GM12878 (cell line): ENCODE results near the gene NCAPD3. TPM values are rescaled to one million over a fixed set of nuclear protein-coding genes. Genes with fewer than 3 reads are reported as not detected.

Experiments
- ATAC-seq: fragments of 200-7000 bp; cut with Tn5 transposase; 3 replicates; pipeline ENCODE4 v1.9.1; 2020; ENCODE audit warnings: mild to moderate bottlenecking, moderate library complexity
- BruUV-seq: library from RNA; stranded (reverse); fragments of 400-500 nt; replicated peaks from 2 replicates; lab custom pipeline; 2021; lab: Mats Ljungman, UMichigan
- CTCF ChIA-PET: fragments of 300-600 bp; sonication (Branson Sonifier 250); formaldehyde crosslinking; extraction: SDS; loops from one replicate; lab custom pipeline; 2021; ENCODE audit warnings: inconsistent platforms; lab: Yijun Ruan, JAX
- POLR2A ChIA-PET: fragments of 350-600 bp; formaldehyde crosslinking; extraction: SDS; loops from one replicate; lab custom pipeline; 2021; ENCODE audit warnings: inconsistent platforms; lab: Charles Lee
- RAD21 ChIA-PET: fragments of 300-600 bp; sonication (Branson Sonifier 250); formaldehyde crosslinking; loops from one replicate; lab custom pipeline; 2023; ENCODE audit warnings: antibody characterized with exemption; ENCODE audit not compliant: unreplicated experiment; lab: Charles Lee
- SMC1A ChIA-PET: fragments of 300-600 bp; sonication (Branson Sonifier 250); formaldehyde crosslinking; loops from one replicate; lab custom pipeline; 2023; ENCODE audit not compliant: unreplicated experiment, uncharacterized antibody; lab: Charles Lee
- DNase-seq: peaks from one replicate; pipeline ENCODE4 v3.0.0-alpha.2; 2011; ENCODE audit warnings: low read depth, low spot score
- FAIRE-seq: peaks from 3 replicates; lab custom pipeline; 2011; peaks lifted over from hg19 to GRCh38; lab: Jason Lieb, UNC
- H2AFZ ChIP-seq: 2 replicates; pipeline ENCODE4 v1.6.0; 2011; ENCODE audit warnings: low read depth, low read length, control low read depth; ENCODE audit not compliant: control insufficient read depth
- H3K27ac ChIP-seq: 2 replicates; pipeline ENCODE4 v1.5.1; 2011; ENCODE audit warnings: control low read depth; ENCODE audit not compliant: control insufficient read depth, insufficient read depth
- H3K27me3 ChIP-seq, 2 experiments: replicated peaks in 1 of 2; 2 replicates each; pipeline versions ENCODE4 v1.6.0 to v1.6.1; 2011; ENCODE audit warnings: low read length in 1 of 2; ENCODE audit not compliant: control insufficient read depth in 2 of 2, insufficient read depth in 2 of 2
- H3K36me3 ChIP-seq, 2 experiments: 2 replicates each; pipeline ENCODE4 v1.5.1; 2011; ENCODE audit warnings: low read length in 1 of 2; ENCODE audit not compliant: control insufficient read depth in 2 of 2, insufficient read depth in 2 of 2
- H3K4me1 ChIP-seq: 2 replicates; pipeline ENCODE4 v1.6.1; 2011; ENCODE audit warnings: mild to moderate bottlenecking, low read length, moderate library complexity, mixed read lengths; ENCODE audit not compliant: control insufficient read depth, insufficient read depth
- H3K4me2 ChIP-seq: 2 replicates; pipeline ENCODE4 v1.6.0; 2011; ENCODE audit warnings: control low read depth; ENCODE audit not compliant: control insufficient read depth, insufficient read depth
- H3K4me3 ChIP-seq: fragments of 200-600 bp; sonication (generic); 2 replicates; pipeline ENCODE4 v1.5.1; 2016
- H3K79me2 ChIP-seq: 2 replicates; pipeline ENCODE4 v1.6.0; 2011; ENCODE audit warnings: low read length; ENCODE audit not compliant: control insufficient read depth, insufficient read depth
- H3K9ac ChIP-seq: 2 replicates; pipeline ENCODE4 v1.8.0; 2011; ENCODE audit warnings: low read length, control low read depth, mixed read lengths; ENCODE audit not compliant: control insufficient read depth, insufficient read depth
- H3K9me3 ChIP-seq: replicated peaks from 3 replicates; pipeline ENCODE4 v1.5.1; 2011; ENCODE audit warnings: mild to moderate bottlenecking, low read length; ENCODE audit not compliant: control insufficient read depth, insufficient read depth
- H4K20me1 ChIP-seq: 2 replicates; pipeline ENCODE4 v1.6.0; 2011; ENCODE audit not compliant: control insufficient read depth, insufficient read depth
- ATF7 ChIP-seq: fragments of 450-650 bp; IDR thresholded peaks from 2 replicates; pipeline ENCODE4 v1.6.1; 2016; ENCODE audit warnings: low read depth, mild to moderate bottlenecking
- ESRRA ChIP-seq: IDR thresholded peaks from 2 replicates; pipeline ENCODE4 v1.6.1; 2012; ENCODE audit warnings: mild to moderate bottlenecking, low read length, improper control_type of control experiment
- HCFC1 ChIP-seq: fragments of 150-350 bp; IDR thresholded peaks from 2 replicates; pipeline ENCODE4 v1.6.1; 2014; ENCODE audit warnings: low read length
- IKZF2 ChIP-seq, 2 experiments: fragments of 450-650 bp; IDR thresholded peaks; 2 replicates each; pipeline ENCODE4 v1.6.1; 2017; ENCODE audit warnings: mild to moderate bottlenecking in 2 of 2, moderate library complexity in 2 of 2
- MYC ChIP-seq: IDR thresholded peaks from 2 replicates; pipeline ENCODE4 v1.6.1; 2011; ENCODE audit warnings: mild to moderate bottlenecking, low read length, moderate library complexity, inconsistent platforms; ENCODE audit not compliant: insufficient read depth, insufficient replicate concordance, insufficient read length, severe bottlenecking
- NBN ChIP-seq: fragments of 450-650 bp; IDR thresholded peaks from 2 replicates; pipeline ENCODE4 v1.6.1; 2016
- POLR2AphosphoS5 ChIP-seq: IDR thresholded peaks from 2 replicates; pipeline ENCODE4 v1.6.1; 2011; ENCODE audit warnings: mild to moderate bottlenecking, low read length, inconsistent platforms
- RAD21 ChIP-seq: IDR thresholded peaks from 2 replicates; pipeline ENCODE4 v1.6.1; 2011; ENCODE audit warnings: mild to moderate bottlenecking, low read depth, low read length, moderate library complexity; ENCODE audit not compliant: insufficient read depth
- RB1 ChIP-seq: fragments of 450-650 bp; formaldehyde crosslinking; IDR thresholded peaks from 2 replicates; pipeline ENCODE4 v1.6.1; 2017; ENCODE audit warnings: mild to moderate bottlenecking, borderline replicate concordance
- RFX5 ChIP-seq: IDR thresholded peaks from 2 replicates; pipeline ENCODE4 v1.6.1; 2011; ENCODE audit warnings: low read depth, low read length, improper control_type of control experiment
- SRF ChIP-seq, 2 experiments: IDR thresholded peaks; 2 replicates each; pipeline ENCODE4 v1.6.1; 2011; ENCODE audit warnings: low read depth in 2 of 2, low read length in 2 of 2, mild to moderate bottlenecking in 1 of 2, moderate library complexity in 1 of 2
- ZBED1 ChIP-seq: IDR thresholded peaks from 2 replicates; pipeline ENCODE4 v1.6.1; 2016; ENCODE audit warnings: borderline replicate concordance
- ZNF274 ChIP-seq: IDR thresholded peaks from one replicate; pipeline ENCODE4 v1.8.0; 2011; ENCODE audit not compliant: insufficient read length, insufficient read depth
- WGBS: methylation state at CpG from one replicate; pipeline ENCODE4 v1.1.6; 2016; ENCODE audit warnings: low lambda C conversion rate; ENCODE audit not compliant: insufficient replicate concordance, insufficient coverage; ENCODE audit errors: missing lambda C conversion rate; 5-methylcytosine and 5-hydroxymethylcytosine counted together
- in situ Hi-C: fragments of 300-500 bp; cut with MboI; formaldehyde crosslinking; loops from 9 replicates; pipeline ENCODE4 v1.14.3; 2018; ENCODE audit warnings: mixed read lengths
- intact Hi-C: fragments of 100-400 bp; cut with micrococcal nuclease; formaldehyde crosslinking; loops from one replicate; pipeline ENCODE4 v1.14.2; 2022; ENCODE audit not compliant: unreplicated experiment
- polyA plus RNA-seq, 11 experiments: library from polyadenylated mRNA; depleted of rRNA in 4 of 11; unstranded in 6 of 11; stranded (reverse) in 5 of 11; fragments of >200 nt; fragmentation: Nextera tagmentation in 4 of 11; fragmentation: Illumina TruSeq in 1 of 11; extraction: Ambion mirVana in 4 of 11; extraction: Trizol in 1 of 11; gene quantifications; 1 replicate in 1 of 11; 2 replicates in 10 of 11; pipeline versions ENCODE4 v1.2.1 to v1.2.3, GENCODE V29; 2011 to 2016; ENCODE audit warnings: inconsistent platforms in 2 of 11, missing spikeins in 2 of 11, low read depth in 1 of 11
- total RNA-seq, 4 experiments: library from RNA; depleted of rRNA in 3 of 4; stranded (reverse); fragments of >200 nt in 3 of 4; fragmentation: Illumina TruSeq in 1 of 4; extraction: Trizol in 1 of 4; gene quantifications; 2 replicates each; pipeline versions ENCODE4 v1.2.1 to v1.2.3, GENCODE V29; 2013 to 2021
- TF ChIP-seq, protein P1 (sequence below): fragments of 450-650 bp; IDR thresholded peaks from 2 replicates; pipeline ENCODE4 v1.6.1; 2017; ENCODE audit warnings: mild to moderate bottlenecking
- TF ChIP-seq, protein P2 (sequence below): fragments of 450-650 bp; formaldehyde crosslinking; IDR thresholded peaks from 2 replicates; pipeline ENCODE4 v1.4.0; 2022; ENCODE audit warnings: mild to moderate bottlenecking, moderate library complexity

NCAPD3 gene
- total and polyA plus RNA-seq, 10 of the 15 experiments (the other 5 are each of a cell fraction or from before 2014, with no cell fraction given) = 14.9 to 58.2 (median 48.2) TPM

DNA sequence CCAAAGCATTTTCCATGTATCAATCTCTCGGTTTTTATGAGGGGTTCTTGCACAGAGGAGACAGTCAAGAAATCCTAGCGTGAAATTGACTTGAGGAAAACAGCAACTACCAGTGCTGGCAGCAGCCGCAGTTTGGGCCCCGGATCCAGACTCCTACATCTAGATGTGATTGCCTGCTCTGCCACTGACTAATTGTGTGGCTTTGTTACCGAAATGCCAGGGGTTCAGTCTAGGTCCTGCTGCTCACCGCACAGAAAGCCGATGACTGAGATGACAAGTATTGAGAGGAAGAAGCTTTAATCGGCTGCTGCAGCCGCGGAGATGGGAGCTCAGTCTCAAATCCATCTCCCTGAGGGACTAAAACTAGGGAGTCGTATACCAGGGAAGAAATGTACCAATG, 44.2 kb upstream of the NCAPD3 start:
- no peak overlapping the region for H3K9ac ChIP-seq
- ChIA-PET RAD21 (no interaction called here), CTCF (no interaction called here), POLR2A (no interaction called here), SMC1A (no interaction called here)
- no peak overlapping the region for H3K27ac ChIP-seq
- 0 out of 4 replicates have a peak, but pooled peaks cover 0 to 3% of the 10 kb centered on the region in 2 experiments for H3K36me3 ChIP-seq
- no peak overlapping the region for H2AFZ ChIP-seq
- no peaks in the 10 kb centered on the region for H3K9me3 ChIP-seq
- H3K79me2 ChIP-seq = no peaks in the 10 kb centered on the region
- H4K20me1 ChIP-seq = no peaks in the 10 kb centered on the region
- FAIRE-seq (no peak), ATAC-seq (no peak), DNase-seq (no peak)
- TF ChIP-seq IKZF2 (IDR thresholded peaks at IDR 0.05) = no peak
- H3K4me1 ChIP-seq = no peaks in the 10 kb centered on the region; the same call in 1 of the 2 replicates
- peaks cover 0 to 3% of the 10 kb centered on the region in 2 experiments; a peak in 1 of 4 replicates for H3K27me3 ChIP-seq
- H3K4me2 ChIP-seq = no peak overlapping the region
- no peak overlapping the region for H3K4me3 ChIP-seq
- WGBS = 73% methylated on average over 11 of the region's 11 CpGs
- in situ Hi-C loops = no loop called here
- intact Hi-C loops = no loop called here
- BruUV-seq = no TSS peak

DNA sequence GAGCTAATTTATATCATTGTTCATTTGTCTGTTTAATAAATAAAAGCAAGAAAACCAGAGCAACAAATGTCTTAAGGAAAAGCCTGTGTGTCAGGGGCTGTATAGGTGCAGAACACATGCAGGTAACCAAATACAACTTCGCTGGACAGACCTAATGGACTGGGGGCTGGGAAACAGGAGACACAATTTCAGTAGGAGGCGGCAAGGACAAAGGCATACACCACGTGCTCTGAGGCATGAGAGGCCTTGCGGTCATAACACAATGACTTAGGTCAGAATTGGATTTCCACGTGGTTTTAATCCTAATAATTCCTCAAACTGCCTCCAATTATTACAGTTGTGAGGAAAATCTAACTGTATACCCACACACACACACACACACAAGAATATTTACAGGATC, 43.7 kb upstream of the NCAPD3 start:
- no peak overlapping the region for H2AFZ ChIP-seq
- no peaks in the 10 kb centered on the region for H3K27me3 ChIP-seq
- H3K4me1 ChIP-seq = no peaks in the 10 kb centered on the region; the same call in 1 of the 2 replicates
- ATAC-seq (no peak), FAIRE-seq (no peak), DNase-seq (no peak)
- H3K36me3 ChIP-seq = 0 out of 4 replicates have a peak, but pooled peaks cover 0 to 3% of the 10 kb centered on the region in 2 experiments
- RAD21 ChIA-PET = no interaction called here
- H3K27ac ChIP-seq = no peak overlapping the region
- H4K20me1 ChIP-seq = no peaks in the 10 kb centered on the region
- POLR2A ChIA-PET = no interaction called here
- no peak overlapping the region for H3K9ac ChIP-seq
- H3K4me3 ChIP-seq = no peak overlapping the region
- no peaks in the 10 kb centered on the region for H3K79me2 ChIP-seq
- intact Hi-C loops = no loop called here
- WGBS = 72% methylated on average over 5 of the region's 5 CpGs
- no peaks in the 10 kb centered on the region for H3K9me3 ChIP-seq
- no TSS peak for BruUV-seq
- H3K4me2 ChIP-seq = no peak overlapping the region
- CTCF ChIA-PET = no interaction called here
- in situ Hi-C loops = no loop called here
- SMC1A ChIA-PET = no interaction called here
- TF ChIP-seq, protein P1, sequence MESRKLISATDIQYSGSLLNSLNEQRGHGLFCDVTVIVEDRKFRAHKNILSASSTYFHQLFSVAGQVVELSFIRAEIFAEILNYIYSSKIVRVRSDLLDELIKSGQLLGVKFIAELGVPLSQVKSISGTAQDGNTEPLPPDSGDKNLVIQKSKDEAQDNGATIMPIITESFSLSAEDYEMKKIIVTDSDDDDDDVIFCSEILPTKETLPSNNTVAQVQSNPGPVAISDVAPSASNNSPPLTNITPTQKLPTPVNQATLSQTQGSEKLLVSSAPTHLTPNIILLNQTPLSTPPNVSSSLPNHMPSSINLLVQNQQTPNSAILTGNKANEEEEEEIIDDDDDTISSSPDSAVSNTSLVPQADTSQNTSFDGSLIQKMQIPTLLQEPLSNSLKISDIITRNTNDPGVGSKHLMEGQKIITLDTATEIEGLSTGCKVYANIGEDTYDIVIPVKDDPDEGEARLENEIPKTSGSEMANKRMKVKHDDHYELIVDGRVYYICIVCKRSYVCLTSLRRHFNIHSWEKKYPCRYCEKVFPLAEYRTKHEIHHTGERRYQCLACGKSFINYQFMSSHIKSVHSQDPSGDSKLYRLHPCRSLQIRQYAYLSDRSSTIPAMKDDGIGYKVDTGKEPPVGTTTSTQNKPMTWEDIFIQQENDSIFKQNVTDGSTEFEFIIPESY = no peak
- TF ChIP-seq, protein P2, sequence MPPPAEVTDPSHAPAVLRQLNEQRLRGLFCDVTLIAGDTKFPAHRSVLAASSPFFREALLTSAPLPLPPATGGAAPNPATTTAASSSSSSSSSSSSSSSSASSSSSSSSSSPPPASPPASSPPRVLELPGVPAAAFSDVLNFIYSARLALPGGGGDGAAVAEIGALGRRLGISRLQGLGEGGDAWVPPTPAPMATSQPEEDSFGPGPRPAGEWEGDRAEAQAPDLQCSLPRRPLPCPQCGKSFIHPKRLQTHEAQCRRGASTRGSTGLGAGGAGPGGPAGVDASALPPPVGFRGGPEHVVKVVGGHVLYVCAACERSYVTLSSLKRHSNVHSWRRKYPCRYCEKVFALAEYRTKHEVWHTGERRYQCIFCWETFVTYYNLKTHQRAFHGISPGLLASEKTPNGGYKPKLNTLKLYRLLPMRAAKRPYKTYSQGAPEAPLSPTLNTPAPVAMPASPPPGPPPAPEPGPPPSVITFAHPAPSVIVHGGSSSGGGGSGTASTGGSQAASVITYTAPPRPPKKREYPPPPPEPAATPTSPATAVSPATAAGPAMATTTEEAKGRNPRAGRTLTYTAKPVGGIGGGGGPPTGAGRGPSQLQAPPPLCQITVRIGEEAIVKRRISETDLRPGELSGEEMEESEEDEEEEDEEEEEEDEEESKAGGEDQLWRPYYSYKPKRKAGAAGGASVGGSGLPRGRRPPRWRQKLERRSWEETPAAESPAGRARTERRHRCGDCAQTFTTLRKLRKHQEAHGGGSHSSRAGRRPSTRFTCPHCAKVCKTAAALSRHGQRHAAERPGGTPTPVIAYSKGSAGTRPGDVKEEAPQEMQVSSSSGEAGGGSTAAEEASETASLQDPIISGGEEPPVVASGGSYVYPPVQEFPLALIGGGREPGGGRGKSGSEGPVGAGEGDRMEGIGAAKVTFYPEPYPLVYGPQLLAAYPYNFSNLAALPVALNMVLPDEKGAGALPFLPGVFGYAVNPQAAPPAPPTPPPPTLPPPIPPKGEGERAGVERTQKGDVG = no peak
- no peak for TF ChIP-seq RB1
- no peak for TF ChIP-seq HCFC1
- TF ChIP-seq ZNF274 = no peak
- TF ChIP-seq ATF7 = no peak
- no peak for TF ChIP-seq RAD21
- no peak for TF ChIP-seq ESRRA
- no peak for TF ChIP-seq RFX5
- no peak for TF ChIP-seq SRF (IDR thresholded peaks at IDR 0.05; ENCODE audit: low read depth in 2 of 2, low read length in 2 of 2)
- TF ChIP-seq ZBED1 = no peak
- no peak for TF ChIP-seq MYC
- TF ChIP-seq POLR2AphosphoS5 = no peak
- TF ChIP-seq NBN = no peak
